HG03095 (cell line): Measurements from ENCODE around the gene MTCL1.

ENCODE experiments used
- ATAC-seq: cut with Tn5 transposase; IDR thresholded peaks from one replicate; pipeline ENCODE4 v1.9.1; 2021; ENCODE audit warnings: moderate library complexity; ENCODE audit not compliant: unreplicated experiment

MTCL1 gene

GRCh38 chr18:8826971-8827370 lies 121.6 kb downstream of the MTCL1 start:
- ATAC-seq = no peak

GRCh38 chr18:8828300-8828699 lies 122.9 kb downstream of the MTCL1 start:
- no peak for ATAC-seq

- no peak for ATAC-seq
These were observed 123.4 kb downstream of the MTCL1 start for GRCh38 chr18:8828798-8829197.

GRCh38 chr18:8830067-8831060 lies 125.0 kb downstream of the MTCL1 start:
- ATAC-seq = no peak

- no peak for ATAC-seq
These were observed 125.8 kb downstream of the MTCL1 start for GRCh38 chr18:8831112-8831511.

- no peak for ATAC-seq
These were observed 126.2 kb downstream of the MTCL1 start for GRCh38 chr18:8831531-8831930.

GRCh38 chr18:8833480-8833879 lies 128.1 kb downstream of the MTCL1 start:
- no peak for ATAC-seq

GRCh38 chr18:8834881-8835280 lies 129.5 kb downstream of the MTCL1 start:
- no peak for ATAC-seq

GRCh38 chr18:8835521-8835953 lies 130.2 kb downstream of the MTCL1 start:
- no peak for ATAC-seq

GRCh38 chr18:8839281-8839680 lies 133.9 kb downstream of the MTCL1 start:
- ATAC-seq = no peak

GRCh38 chr18:8841781-8842485 lies 136.6 kb downstream of the MTCL1 start:
- ATAC-seq = no peak

GRCh38 chr18:8842506-8842905 lies 137.2 kb downstream of the MTCL1 start:
- ATAC-seq = no peak

GRCh38 chr18:8843005-8843404 lies 137.6 kb downstream of the MTCL1 start:
- no peak for ATAC-seq

GRCh38 chr18:8844721-8845148 lies 139.4 kb downstream of the MTCL1 start:
- no peak for ATAC-seq

- no peak for ATAC-seq
These were observed 140.2 kb downstream of the MTCL1 start for GRCh38 chr18:8845506-8845905.

GRCh38 chr18:8847066-8847755 lies 141.9 kb downstream of the MTCL1 start:
- ATAC-seq = no peak

GRCh38 chr18:8847900-8848299 lies 142.5 kb downstream of the MTCL1 start:
- no peak for ATAC-seq

GRCh38 chr18:8848541-8848940 lies 143.2 kb downstream of the MTCL1 start:
- ATAC-seq = no peak

- no peak for ATAC-seq
These were observed 144.3 kb downstream of the MTCL1 start for GRCh38 chr18:8849696-8850095.

- ATAC-seq = no peak
These were observed 146.3 kb downstream of the MTCL1 start for GRCh38 chr18:8851659-8852058.

GRCh38 chr18:8854550-8854949 lies 149.2 kb downstream of the MTCL1 start:
- ATAC-seq = no peak
